Measurements from ENCODE around the gene MAL. TPM values are rescaled to one million over a fixed set of nuclear protein-coding genes. Genes with fewer than 3 reads are reported as not detected.

Gene MAL
- total and polyA plus RNA-seq, 2 experiments from 2014 or later = not detected

DNA sequence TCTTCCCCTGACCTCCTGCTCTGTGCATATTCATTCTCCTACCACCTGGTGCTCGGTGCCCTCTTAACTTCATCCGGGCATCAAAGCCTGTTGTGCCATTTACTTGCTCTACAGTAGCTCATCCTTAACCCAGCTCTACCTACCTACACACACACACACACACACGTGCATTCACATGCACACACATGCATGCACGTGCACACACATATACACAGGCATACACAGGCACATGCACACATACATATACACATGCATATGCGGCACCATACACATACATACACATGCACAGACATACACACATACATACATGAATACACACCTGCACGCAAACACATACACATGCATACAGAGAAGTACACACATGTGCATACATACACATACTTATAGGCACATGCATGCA, 14.5 kb downstream of the MAL start:
- Histone ChIP-seq H3K36me3 (ENCODE audit: low read depth) (no peaks in the 10 kb centered on the region), H3K27ac (no peak overlapping the region)

GRCh38 chr2:95040426-95040825, 14.9 kb downstream of the MAL start:
- H3K4me2 ChIP-seq (ENCODE audit: unreplicated experiment) = no peak overlapping the region
- H3K27me3 ChIP-seq (replicated peaks; ENCODE audit: insufficient read depth) = peaks cover 37% of the 10 kb centered on the region
- in situ Hi-C loops (cut with MboI) = no loop called here
- H3K4me1 ChIP-seq (ENCODE audit: insufficient read depth) = 0 out of 2 replicates have a peak, but pooled peaks cover 3% of the 10 kb centered on the region
- no peak for TF ChIP-seq EZH2 (IDR thresholded peaks at IDR 0.05; ENCODE audit: insufficient read depth, poor library complexity, severe bottlenecking)
- no peak for TF ChIP-seq EZH2phosphoT487 (IDR thresholded peaks at IDR 0.05; ENCODE audit: insufficient read depth, low read depth)
- no peaks in the 10 kb centered on the region for H3K36me3 ChIP-seq (ENCODE audit: low read depth)
- no peaks in the 10 kb centered on the region for H3K79me2 ChIP-seq (ENCODE audit: insufficient read depth)
- H3K9ac ChIP-seq = no peak overlapping the region
- H3K9me3 ChIP-seq (ENCODE audit: low read depth) = no peaks in the 10 kb centered on the region
- no peaks in the 10 kb centered on the region for H4K20me1 ChIP-seq (ENCODE audit: insufficient read depth)
- no peak overlapping the region for H2AFZ ChIP-seq
- 15 to 21% methylated on average over 6 of the region's 6 CpGs for WGBS, 2 experiments (ENCODE audit: low coverage in 1 of 2, low lambda C conversion rate in 2 of 2, missing lambda C conversion rate in 2 of 2)
- no peak for DNase-seq
- no peak overlapping the region for H3K4me3 ChIP-seq
- peaks cover 27% of the 10 kb centered on the region for H3F3A ChIP-seq (ENCODE audit: insufficient read depth)
- H3K9me2 ChIP-seq (ENCODE audit: insufficient read depth) = no peaks in the 10 kb centered on the region
- H3K27ac ChIP-seq = no peak overlapping the region

More for the DNA sequence above, 14.5 kb downstream of the MAL start:
- H3K9ac ChIP-seq = no peak overlapping the region
- no peak for DNase-seq
- no peak overlapping the region for H2AFZ ChIP-seq
- no peaks in the 10 kb centered on the region for H3K9me2 ChIP-seq (ENCODE audit: insufficient read depth)
- H3K27me3 ChIP-seq (replicated peaks; ENCODE audit: insufficient read depth) = peaks cover 41% of the 10 kb centered on the region
- 0 out of 2 replicates have a peak, but pooled peaks cover 3% of the 10 kb centered on the region for H3K4me1 ChIP-seq (ENCODE audit: insufficient read depth)
- in situ Hi-C loops (cut with MboI) = no loop called here
- 51 to 58% methylated on average over 6 of the region's 6 CpGs for WGBS, 2 experiments (ENCODE audit: low coverage in 1 of 2, low lambda C conversion rate in 2 of 2, missing lambda C conversion rate in 2 of 2)
- no peaks in the 10 kb centered on the region for H3K79me2 ChIP-seq (ENCODE audit: insufficient read depth)
- no peaks in the 10 kb centered on the region for H4K20me1 ChIP-seq (ENCODE audit: insufficient read depth)
- H3K9me3 ChIP-seq (ENCODE audit: low read depth) = no peaks in the 10 kb centered on the region
- TF ChIP-seq EZH2phosphoT487 (IDR thresholded peaks at IDR 0.05; ENCODE audit: insufficient read depth, low read depth) = no peak
- TF ChIP-seq EZH2 (IDR thresholded peaks at IDR 0.05; ENCODE audit: insufficient read depth, poor library complexity, severe bottlenecking) = no peak
- H3K4me2 ChIP-seq (ENCODE audit: unreplicated experiment) = no peak overlapping the region
- H3K4me3 ChIP-seq = no peak overlapping the region
- H3F3A ChIP-seq (ENCODE audit: insufficient read depth) = peaks cover 27% of the 10 kb centered on the region

DNA sequence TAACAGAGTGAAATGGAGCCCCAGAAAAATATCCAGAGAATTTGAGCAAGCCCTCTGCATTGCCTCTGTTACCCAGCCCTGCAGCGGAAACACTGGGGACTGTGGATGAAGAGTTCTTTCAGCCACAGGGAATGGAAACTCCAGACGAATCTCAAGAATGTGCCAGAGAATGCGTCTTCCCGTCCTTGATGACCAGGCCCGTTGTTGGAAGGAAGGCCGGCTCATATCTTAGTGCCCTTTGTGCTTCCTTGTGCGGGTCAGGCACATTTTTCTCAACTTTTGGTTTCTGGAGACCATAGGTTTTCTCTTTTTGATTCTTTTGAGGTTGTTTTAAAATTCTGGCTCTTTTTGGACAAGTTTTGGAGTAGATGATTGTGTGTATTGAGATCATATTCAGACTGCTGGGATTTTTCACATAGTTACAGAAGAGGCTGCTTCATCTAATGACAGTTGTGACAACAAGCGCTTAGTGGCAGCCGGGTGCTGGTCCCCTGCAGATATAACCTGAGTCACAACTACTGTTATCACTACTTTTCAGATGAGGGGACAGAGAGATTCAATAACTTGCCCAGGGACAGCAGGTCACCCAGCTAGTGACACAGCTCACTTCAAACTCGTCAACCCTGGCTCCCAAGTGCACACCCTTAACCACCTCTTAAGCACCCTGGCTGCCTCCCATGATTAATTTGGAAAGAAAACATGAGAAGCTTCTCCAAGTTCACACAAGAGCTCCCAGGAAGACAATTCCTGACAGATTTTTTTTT, 15.7 kb downstream of the MAL start:
- Histone ChIP-seq H3K27ac (no peak overlapping the region), H3K36me3 (ENCODE audit: low read depth) (no peaks in the 10 kb centered on the region), H2AFZ (no peak overlapping the region), H4K20me1 (ENCODE audit: insufficient read depth) (no peaks in the 10 kb centered on the region), H3K9ac (no peak overlapping the region), H3K9me3 (ENCODE audit: low read depth) (no peaks in the 10 kb centered on the region), H3K79me2 (ENCODE audit: insufficient read depth) (no peaks in the 10 kb centered on the region), H3K4me1 (ENCODE audit: insufficient read depth) (0 out of 2 replicates have a peak, but pooled peaks cover 3% of the 10 kb centered on the region), H3K4me2 (ENCODE audit: unreplicated experiment) (no peak overlapping the region), H3F3A (ENCODE audit: insufficient read depth) (peaks cover 27% of the 10 kb centered on the region), H3K27me3 (replicated peaks; ENCODE audit: insufficient read depth) (peaks cover 37% of the 10 kb centered on the region), H3K9me2 (ENCODE audit: insufficient read depth) (no peaks in the 10 kb centered on the region), H3K4me3 (no peak overlapping the region)
- in situ Hi-C loops (cut with MboI) = no loop called here
- DNase-seq = no peak
- no peak for TF ChIP-seq EZH2 (IDR thresholded peaks at IDR 0.05; ENCODE audit: insufficient read depth, poor library complexity, severe bottlenecking)
- TF ChIP-seq EZH2phosphoT487 (IDR thresholded peaks at IDR 0.05; ENCODE audit: insufficient read depth, low read depth) = no peak
- WGBS, 2 experiments (ENCODE audit: low coverage in 1 of 2, low lambda C conversion rate in 2 of 2, missing lambda C conversion rate in 2 of 2) = 66 to 71% methylated on average over 10 of the region's 10 CpGs

DNA sequence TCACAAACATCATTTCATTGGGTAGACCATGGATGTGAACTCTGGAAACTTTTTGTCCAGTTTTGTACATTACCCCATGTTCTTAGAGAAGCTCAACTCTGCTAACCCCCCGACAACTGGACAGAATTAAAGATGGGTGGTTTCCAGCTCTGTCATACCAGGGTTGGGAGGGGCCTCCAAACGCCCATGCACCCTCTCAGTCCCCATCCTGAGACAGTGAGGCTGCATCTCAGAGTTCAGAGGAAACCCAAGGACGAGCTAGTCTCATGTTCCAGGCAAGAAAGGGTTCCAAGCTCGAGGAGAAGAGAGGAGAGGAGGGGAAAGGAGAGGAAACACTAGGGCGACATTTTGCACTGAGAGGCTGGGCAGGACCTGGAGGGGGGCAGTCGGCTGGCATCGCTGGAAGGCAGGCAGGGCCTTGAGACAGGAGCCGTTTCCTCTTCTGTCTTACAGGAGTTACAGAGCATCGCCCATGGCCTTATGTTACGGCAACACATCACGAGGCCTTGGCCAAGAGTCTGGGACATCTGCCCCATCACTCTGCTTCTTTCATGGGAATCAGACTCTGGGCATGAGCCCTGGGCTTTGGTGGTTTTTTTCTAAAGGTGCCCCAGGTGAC, 16.4 kb downstream of the MAL start:
- Histone ChIP-seq H3K79me2 (ENCODE audit: insufficient read depth) (no peaks in the 10 kb centered on the region), H3K9me2 (ENCODE audit: insufficient read depth) (no peaks in the 10 kb centered on the region), H3K36me3 (ENCODE audit: low read depth) (no peaks in the 10 kb centered on the region), H2AFZ (no peak overlapping the region), H3K9me3 (ENCODE audit: low read depth) (no peaks in the 10 kb centered on the region), H3K4me1 (ENCODE audit: insufficient read depth) (0 out of 2 replicates have a peak, but pooled peaks cover 3% of the 10 kb centered on the region), H3K27ac (no peak overlapping the region), H3K4me2 (ENCODE audit: unreplicated experiment) (no peak overlapping the region), H4K20me1 (ENCODE audit: insufficient read depth) (no peaks in the 10 kb centered on the region), H3K4me3 (no peak overlapping the region), H3F3A (ENCODE audit: insufficient read depth) (peaks cover 26% of the 10 kb centered on the region), H3K9ac (no peak overlapping the region), H3K27me3 (replicated peaks; ENCODE audit: insufficient read depth) (peaks cover 37% of the 10 kb centered on the region)
- DNase-seq = no peak
- no peak for TF ChIP-seq EZH2phosphoT487 (IDR thresholded peaks at IDR 0.05; ENCODE audit: insufficient read depth, low read depth)
- no peak for TF ChIP-seq EZH2 (IDR thresholded peaks at IDR 0.05; ENCODE audit: insufficient read depth, poor library complexity, severe bottlenecking)
- in situ Hi-C loops (cut with MboI) = no loop called here
- 38 to 41% methylated on average over 11 of the region's 11 CpGs for WGBS, 2 experiments (ENCODE audit: low coverage in 1 of 2, low lambda C conversion rate in 2 of 2, missing lambda C conversion rate in 2 of 2)
